ENCODE measurements around the gene GLI1.
"Not testable (repeated sequence)": the region's sequence is repeated elsewhere in the genome, so short reads cannot be mapped to it uniquely, and the experiment has no call there.

Gene GLI1

GRCh38 chr12:57502311-57502969 lies 42.9 kb downstream of the GLI1 start:
- DNase-seq: not testable (repeated sequence)

GRCh38 chr12:57506541-57506940 lies 47.0 kb downstream of the GLI1 start:
- not testable (repeated sequence) for DNase-seq

GRCh38 chr12:57507796-57508195 lies 48.2 kb downstream of the GLI1 start:
- not testable (repeated sequence) for DNase-seq

- no peak for DNase-seq
These were observed 51.6 kb downstream of the GLI1 start for GRCh38 chr12:57511161-57511560.

GRCh38 chr12:57511588-57512325 lies 52.2 kb downstream of the GLI1 start:
- DNase-seq: no peak

GRCh38 chr12:57512665-57513064 lies 53.1 kb downstream of the GLI1 start:
- DNase-seq: no peak

- DNase-seq: no peak
These were observed 53.7 kb downstream of the GLI1 start for GRCh38 chr12:57513266-57513665.

GRCh38 chr12:57513677-57514076 lies 54.1 kb downstream of the GLI1 start:
- not testable (repeated sequence) for DNase-seq

- DNase-seq: not testable (repeated sequence)
These were observed 54.7 kb downstream of the GLI1 start for GRCh38 chr12:57514246-57514645.

- DNase-seq: no peak
These were observed 55.3 kb downstream of the GLI1 start for GRCh38 chr12:57514720-57515407.

- DNase-seq: no peak
These were observed 55.9 kb downstream of the GLI1 start for GRCh38 chr12:57515408-57515933.

GRCh38 chr12:57515934-57516541 lies 56.5 kb downstream of the GLI1 start:
- DNase-seq: no peak

GRCh38 chr12:57516617-57517153 lies 57.1 kb downstream of the GLI1 start:
- no peak for DNase-seq

- no peak for DNase-seq
These were observed 57.6 kb downstream of the GLI1 start for GRCh38 chr12:57517187-57517586.

- not testable (repeated sequence) for DNase-seq
These were observed 58.1 kb downstream of the GLI1 start for GRCh38 chr12:57517718-57518117.

GRCh38 chr12:57518176-57518919 lies 58.8 kb downstream of the GLI1 start:
- no peak for DNase-seq

GRCh38 chr12:57518920-57519795 lies 59.6 kb downstream of the GLI1 start:
- peak; percentile 25 for DNase-seq

GRCh38 chr12:57519796-57520052 lies 60.1 kb downstream of the GLI1 start:
- DNase-seq: peak; percentile 37

- DNase-seq: peak; percentile 100
These were observed 60.7 kb downstream of the GLI1 start, which contains the start of gene DDIT3 for GRCh38 chr12:57520053-57520818. TSS of gene DDIT3 (minus strand) at chr12:57520514. CDS start at chr12:57517406, 3,108 bp downstream.

- DNase-seq: no peak
These were observed 62.0 kb downstream of the GLI1 start for GRCh38 chr12:57521525-57522010.

Measured in CD4-positive, alpha-beta T cell treated with Interleukin-10 for 1 hour (primary cell).